HEK293T (cell line): Measurements from ENCODE around the gene MRPS23.

Experiments used
- CTCF ChIA-PET: fragments of 350-600 bp; formaldehyde crosslinking; extraction: SDS; loops from one replicate; lab custom pipeline; 2021; ENCODE audit warnings: antibody characterized with exemption, inconsistent platforms; lab: Yijun Ruan, JAX
- POLR2A ChIA-PET: fragments of 350-600 bp; formaldehyde crosslinking; extraction: SDS; loops from one replicate; lab custom pipeline; 2020; ENCODE audit warnings: antibody characterized with exemption, inconsistent platforms; lab: Yijun Ruan, JAX
- DNase-seq: peaks from one replicate; pipeline ENCODE4 v3.0.0; 2012; ENCODE audit warnings: mixed read lengths; ENCODE audit errors: extremely low spot score
- ARNT ChIP-seq: fragments of 450-650 bp; IDR thresholded peaks from 2 replicates; pipeline ENCODE4 v1.6.1; 2017; ENCODE audit warnings: mild to moderate bottlenecking
- BHLHE40 ChIP-seq: fragments of 450-650 bp; IDR thresholded peaks from 2 replicates; pipeline ENCODE4 v1.6.1; 2016; ENCODE audit warnings: mild to moderate bottlenecking, moderate library complexity, borderline replicate concordance
- CTBP1 ChIP-seq: fragments of 450-650 bp; IDR thresholded peaks from 2 replicates; pipeline ENCODE4 v1.6.1; 2016; ENCODE audit warnings: borderline replicate concordance
- ELF4 ChIP-seq: fragments of 450-650 bp; IDR thresholded peaks from 2 replicates; pipeline ENCODE4 v1.6.1; 2017; ENCODE audit warnings: antibody characterized with exemption
- FOXA1 ChIP-seq: fragments of 450-650 bp; IDR thresholded peaks from 2 replicates; pipeline ENCODE4 v1.6.1; 2016; ENCODE audit warnings: mild to moderate bottlenecking
- FOXK2 ChIP-seq: fragments of 450-650 bp; IDR thresholded peaks from 2 replicates; pipeline ENCODE4 v1.6.1; 2016; ENCODE audit warnings: mild to moderate bottlenecking
- FOXM1 ChIP-seq: fragments of 450-650 bp; IDR thresholded peaks from 2 replicates; pipeline ENCODE4 v1.6.1; 2017; ENCODE audit warnings: mild to moderate bottlenecking, borderline replicate concordance
- HDGF ChIP-seq: fragments of 450-650 bp; IDR thresholded peaks from 2 replicates; pipeline ENCODE4 v1.6.1; 2017; ENCODE audit warnings: antibody characterized with exemption, borderline replicate concordance
- L3MBTL2 ChIP-seq: fragments of 450-650 bp; conservative IDR thresholded peaks from 2 replicates; pipeline ENCODE4 v1.6.1; 2016; ENCODE audit warnings: mild to moderate bottlenecking
- LEF1 ChIP-seq: fragments of 450-650 bp; IDR thresholded peaks from 2 replicates; pipeline ENCODE4 v1.6.1; 2017; ENCODE audit warnings: mild to moderate bottlenecking, borderline replicate concordance
- NFRKB ChIP-seq: fragments of 450-650 bp; IDR thresholded peaks from 2 replicates; pipeline ENCODE4 v1.6.1; 2016; ENCODE audit warnings: mild to moderate bottlenecking, moderate library complexity
- SP1 ChIP-seq: fragments of 450-650 bp; IDR thresholded peaks from 2 replicates; pipeline ENCODE4 v1.6.1; 2017
- SUZ12 ChIP-seq: fragments of 450-650 bp; IDR thresholded peaks from 2 replicates; pipeline ENCODE4 v1.6.1; 2016; ENCODE audit warnings: mild to moderate bottlenecking
- TARDBP ChIP-seq: fragments of 450-650 bp; IDR thresholded peaks from 2 replicates; pipeline ENCODE4 v1.6.1; 2016
- ZNF384 ChIP-seq: fragments of 450-650 bp; IDR thresholded peaks from 2 replicates; pipeline ENCODE4 v1.6.1; 2016
- TF ChIP-seq, protein P1 (sequence below): fragments of 450-650 bp; IDR thresholded peaks from 2 replicates; pipeline ENCODE4 v1.6.1; 2016

Gene MRPS23

DNA sequence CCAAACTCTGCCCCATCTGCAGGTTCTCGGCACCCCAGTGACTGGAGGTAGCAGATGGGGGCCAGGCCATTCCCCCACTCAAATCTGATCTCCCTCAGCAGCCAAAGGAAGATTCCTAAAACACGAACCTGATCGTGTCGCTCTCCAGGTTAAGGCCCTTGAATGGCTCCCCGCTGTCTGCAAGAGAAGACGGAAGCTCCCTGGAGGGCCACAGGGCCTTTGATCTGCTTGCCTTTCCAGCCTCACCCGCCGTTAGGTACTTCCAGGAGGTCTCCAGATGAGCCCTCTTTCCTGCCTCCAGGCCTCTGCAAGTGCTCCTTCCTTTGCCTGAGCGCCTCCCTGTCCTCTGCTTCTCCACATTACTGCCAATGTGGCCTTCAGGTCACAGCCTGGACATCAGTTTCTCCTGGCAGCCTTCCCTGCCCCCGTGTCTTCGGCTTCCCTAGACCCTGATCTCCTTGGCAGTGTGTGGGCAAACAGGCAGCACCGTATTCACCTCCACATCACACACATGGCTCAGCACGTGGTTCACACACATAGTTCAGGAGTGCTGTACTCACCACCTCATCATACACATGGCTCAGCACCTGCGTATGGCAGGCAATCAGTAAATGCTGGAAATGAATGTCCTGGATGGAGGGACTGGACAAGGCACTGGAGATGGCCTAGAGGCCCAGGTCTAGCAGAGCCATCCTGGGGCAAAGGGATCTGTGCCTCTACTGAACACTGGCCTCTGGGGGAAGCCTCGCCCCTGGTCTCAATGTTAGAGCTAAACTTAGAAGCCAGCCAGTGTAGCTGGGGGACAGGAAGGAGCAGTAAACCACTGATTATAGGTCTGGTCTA, 26.4 kb upstream of the MRPS23 start:
- no peak for TF ChIP-seq ZNF384
- TF ChIP-seq L3MBTL2 = no peak
- no peak for TF ChIP-seq ARNT
- TF ChIP-seq CTBP1 = no peak
- TF ChIP-seq BHLHE40 = no peak
- TF ChIP-seq TARDBP = no peak
- no peak for TF ChIP-seq NFRKB
- TF ChIP-seq ELF4 = no peak
- no peak for TF ChIP-seq SUZ12
- TF ChIP-seq SP1 = no peak
- TF ChIP-seq HDGF = no peak
- TF ChIP-seq, protein P1, sequence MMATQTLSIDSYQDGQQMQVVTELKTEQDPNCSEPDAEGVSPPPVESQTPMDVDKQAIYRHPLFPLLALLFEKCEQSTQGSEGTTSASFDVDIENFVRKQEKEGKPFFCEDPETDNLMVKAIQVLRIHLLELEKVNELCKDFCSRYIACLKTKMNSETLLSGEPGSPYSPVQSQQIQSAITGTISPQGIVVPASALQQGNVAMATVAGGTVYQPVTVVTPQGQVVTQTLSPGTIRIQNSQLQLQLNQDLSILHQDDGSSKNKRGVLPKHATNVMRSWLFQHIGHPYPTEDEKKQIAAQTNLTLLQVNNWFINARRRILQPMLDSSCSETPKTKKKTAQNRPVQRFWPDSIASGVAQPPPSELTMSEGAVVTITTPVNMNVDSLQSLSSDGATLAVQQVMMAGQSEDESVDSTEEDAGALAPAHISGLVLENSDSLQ = no peak
- TF ChIP-seq FOXK2 = no peak
- TF ChIP-seq LEF1 = no peak
- TF ChIP-seq FOXM1 = no peak
- TF ChIP-seq FOXA1 = no peak
- ChIA-PET CTCF (interaction anchor here (0.7 to 1.4 kb wide), 2 partner anchors 16 to 17 kb away, joined by 3 to 7 read pairs; no protein-coding TSS in a partner anchor), POLR2A (interaction anchor here (0.6 to 4.5 kb wide), 4 partner anchors 8 to 131 kb away, joined by 3 to 27 read pairs (median 8); partner anchors contain the start of genes MRPS23 and SRSF1)
- DNase-seq = no peak

DNA sequence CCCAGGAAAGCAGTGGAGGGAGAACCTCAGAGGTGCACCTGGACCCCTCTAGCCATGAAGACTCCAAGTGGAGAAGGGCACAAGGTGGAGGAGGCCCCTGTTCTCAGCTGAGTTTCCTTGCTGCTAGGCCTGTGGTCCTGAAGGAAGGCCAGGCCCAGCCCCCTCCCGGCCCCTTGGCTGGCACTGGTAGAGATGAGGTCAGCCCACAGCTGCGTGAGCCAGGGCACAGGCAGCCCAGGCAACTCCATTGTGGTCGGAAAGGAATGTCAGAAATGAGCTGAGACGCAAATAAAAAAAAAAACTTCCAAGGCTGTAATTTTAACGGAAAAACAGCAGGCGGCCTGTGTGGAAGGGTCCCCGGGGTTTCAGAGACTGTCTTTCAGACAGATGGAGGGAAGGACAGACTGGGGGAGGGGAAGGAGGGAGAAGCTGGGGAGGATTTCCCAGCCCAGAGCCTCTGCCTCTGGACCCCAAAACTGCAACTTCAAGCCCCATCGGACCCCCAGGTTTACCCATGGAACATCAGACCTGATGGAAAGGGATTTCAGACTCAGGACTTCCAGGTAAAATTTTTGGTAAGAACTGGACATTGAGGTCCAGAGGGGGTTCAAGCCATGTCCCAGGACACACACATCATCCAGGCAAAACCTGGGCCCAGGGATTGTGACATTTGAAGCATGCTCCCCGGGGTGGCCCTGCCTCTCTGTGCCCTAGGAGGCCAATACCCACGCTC, 25.6 kb upstream of the MRPS23 start:
- DNase-seq = peak; percentile 66
- TF ChIP-seq BHLHE40 (no peak), ELF4 (no peak), ZNF384 (peak; percentile 91)
- CTCF ChIA-PET = interaction anchor here (0.7 to 1.4 kb wide), 4 partner anchors 15 to 81 kb away, joined by 3 to 7 read pairs (median 4); no protein-coding TSS in a partner anchor
- POLR2A ChIA-PET = interaction anchor here (0.6 to 4.5 kb wide), 5 partner anchors 9 to 132 kb away, joined by 3 to 27 read pairs (median 8); partner anchors contain the start of genes MRPS23 and SRSF1

DNA sequence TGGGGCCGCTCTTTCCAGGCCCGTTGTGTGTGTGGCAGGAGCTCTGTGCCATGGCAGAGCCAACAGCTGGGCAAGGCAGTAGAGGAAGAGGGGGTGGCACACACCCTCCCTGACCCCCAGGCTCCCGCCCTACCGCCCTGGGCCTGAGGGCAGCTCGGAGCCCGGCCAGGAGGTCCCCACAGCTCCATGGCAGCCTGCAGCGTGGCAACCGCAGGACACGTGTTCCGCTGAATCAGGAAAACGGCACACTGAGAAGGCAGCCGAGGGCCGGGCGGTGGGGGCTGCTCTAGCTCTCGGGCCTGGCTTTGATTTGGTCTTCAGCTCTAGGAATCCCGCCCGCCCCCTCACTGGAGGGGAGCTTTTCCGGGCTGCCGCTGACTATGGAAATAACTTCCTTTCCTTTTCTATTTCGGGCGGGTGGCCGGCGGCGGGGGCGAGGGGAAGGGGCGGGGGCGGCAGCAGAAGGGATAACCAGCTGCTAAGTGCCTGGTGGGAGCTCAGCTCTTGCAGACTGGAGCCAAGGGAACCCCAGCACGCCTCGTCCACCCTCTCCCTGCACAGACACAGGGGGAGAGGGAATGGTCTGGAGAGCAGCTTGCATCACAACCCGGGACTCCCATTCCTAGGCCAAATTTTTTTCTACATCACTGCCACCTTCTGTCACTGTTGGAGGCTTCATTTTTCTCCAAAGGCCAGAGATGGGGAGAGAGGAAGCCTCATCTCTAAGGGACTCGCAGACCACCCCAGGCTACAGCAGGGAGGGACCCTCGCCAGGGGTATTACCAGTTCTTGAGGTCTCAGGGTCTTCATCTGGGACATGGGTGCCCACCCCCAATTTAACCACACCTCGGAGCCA, 24.8 kb upstream of the MRPS23 start:
- TF ChIP-seq CTBP1 = no peak
- POLR2A ChIA-PET = interaction anchor here (0.8 to 4.5 kb wide), 5 partner anchors 14 to 132 kb away, joined by 4 to 27 read pairs (median 8); partner anchors contain the start of genes MRPS23 and SRSF1
- CTCF ChIA-PET = interaction anchor here (0.5 to 1.4 kb wide), 5 partner anchors 14 to 82 kb away, joined by 3 to 7 read pairs (median 4); no protein-coding TSS in a partner anchor
- DNase-seq = no peak

DNA sequence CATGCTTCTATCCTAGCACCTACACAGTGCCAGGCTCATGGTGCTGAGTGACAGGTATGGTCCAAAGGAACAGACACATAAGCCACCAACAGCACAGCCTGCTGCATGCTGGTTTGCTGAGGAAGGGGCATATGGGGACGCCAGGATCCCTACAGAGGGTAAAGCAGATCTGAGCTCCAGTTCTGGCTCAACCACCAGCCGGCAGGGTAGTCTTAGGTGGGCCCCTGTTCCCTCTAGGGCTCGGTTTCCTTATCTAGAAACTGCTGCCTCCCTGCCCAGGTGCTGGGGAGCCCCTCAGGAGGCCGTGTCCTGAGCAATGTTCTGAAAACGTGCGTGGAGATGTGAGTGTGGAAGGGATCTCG, 24.2 kb upstream of the MRPS23 start:
- DNase-seq = no peak
- ChIA-PET CTCF (interaction anchor here (0.5 to 1.4 kb wide), 3 partner anchors 13 to 18 kb away, joined by 3 to 6 read pairs (median 4); no protein-coding TSS in a partner anchor), POLR2A (interaction anchor here (0.8 to 4.5 kb wide), 4 partner anchors 22 to 133 kb away, joined by 4 to 27 read pairs (median 7); partner anchors contain the start of genes MRPS23 and SRSF1)

More for the DNA sequence above, 24.2 kb upstream of the MRPS23 start:
- TF ChIP-seq BHLHE40 = no peak
- TF ChIP-seq SP1 = no peak
- TF ChIP-seq FOXK2 = no peak
- TF ChIP-seq, protein P1 = no peak
- no peak for TF ChIP-seq TARDBP
- no peak for TF ChIP-seq NFRKB
- TF ChIP-seq SUZ12 = no peak
- TF ChIP-seq FOXA1 = no peak
- TF ChIP-seq CTBP1 = no peak
- no peak for TF ChIP-seq L3MBTL2
- TF ChIP-seq HDGF = no peak
- TF ChIP-seq ARNT = no peak
- TF ChIP-seq FOXM1 = no peak
- TF ChIP-seq ZNF384 = no peak
